Testis (tissue), 3 donors: ENCODE data around the gene ADI1. TPM values are rescaled to one million over a fixed set of nuclear protein-coding genes. Genes with fewer than 3 reads are reported as not detected.

Experiments
- DNase-seq: peaks from one replicate; pipeline ENCODE4 v3.0.0-alpha.2; 2019
- H3K27ac ChIP-seq, 2 donors: fragments of 200-600 bp; sonication (generic); one replicate each; pipeline ENCODE4 v1.5.1; 2019
- H3K27me3 ChIP-seq: fragments of 200-600 bp; sonication (generic); one replicate; pipeline ENCODE4 v1.5.1; 2019
- H3K36me3 ChIP-seq: fragments of 200-600 bp; sonication (generic); one replicate; pipeline ENCODE4 v1.5.1; 2017; ENCODE audit warnings: low read depth; ENCODE audit errors: missing control alignments
- H3K4me1 ChIP-seq: fragments of 200-600 bp; sonication (generic); one replicate; pipeline ENCODE4 v1.5.1; 2019
- H3K4me3 ChIP-seq, 2 donors: fragments of 200-600 bp; sonication (generic); one replicate each; pipeline ENCODE4 v1.5.1; 2017 to 2019
- H3K9me3 ChIP-seq: fragments of 200-600 bp; sonication (generic); one replicate; pipeline ENCODE4 v1.5.1; 2017
- CTCF ChIP-seq, 3 experiments: fragments of 450-650 bp in 2 of 3; fragments of 200-600 bp in 1 of 3; sonication (generic) in 1 of 3; IDR thresholded peaks; one replicate each; pipeline ENCODE4 v1.5.1; 2016 to 2019; ENCODE audit warnings: antibody characterized with exemption in 3 of 3, mild to moderate bottlenecking in 2 of 3, moderate library complexity in 1 of 3
- POLR2A ChIP-seq: fragments of 450-650 bp; IDR thresholded peaks from one replicate; pipeline ENCODE4 v1.6.1; 2017; ENCODE audit warnings: antibody characterized with exemption, mild to moderate bottlenecking, moderate library complexity
- WGBS, 2 donors: methylation state at CpG; one replicate each; pipeline ENCODE4 v1.1.5; 2018; 5-methylcytosine and 5-hydroxymethylcytosine counted together
- intact Hi-C: fragments of 100-400 bp; cut with DNase I; formaldehyde crosslinking; loops from one replicate; pipeline ENCODE4 v1.15.1; 2023; ENCODE audit warnings: low total_unique reads
- polyA plus RNA-seq: library from polyadenylated mRNA; stranded (reverse); fragments of 350-450 nt; fragmentation: Illumina TruSeq; extraction: RNeasy Lipid Tissue Mini Kit (QIAGEN cat#74804); gene quantifications from one replicate; pipeline ENCODE4 v1.2.3, GENCODE V29; 2014; ENCODE audit warnings: low read depth, low replicate concordance; ENCODE audit not compliant: insufficient read depth
- total RNA-seq, 2 donors: library from RNA; depleted of rRNA; stranded (reverse); fragments of >200 nt; gene quantifications; one replicate each; pipeline ENCODE4 v1.2.3, GENCODE V29; 2016

ADI1 gene
- total and polyA plus RNA-seq, 3 donors from 2014 or later = 41.1 to 52.5 (median 41.6) TPM

DNA sequence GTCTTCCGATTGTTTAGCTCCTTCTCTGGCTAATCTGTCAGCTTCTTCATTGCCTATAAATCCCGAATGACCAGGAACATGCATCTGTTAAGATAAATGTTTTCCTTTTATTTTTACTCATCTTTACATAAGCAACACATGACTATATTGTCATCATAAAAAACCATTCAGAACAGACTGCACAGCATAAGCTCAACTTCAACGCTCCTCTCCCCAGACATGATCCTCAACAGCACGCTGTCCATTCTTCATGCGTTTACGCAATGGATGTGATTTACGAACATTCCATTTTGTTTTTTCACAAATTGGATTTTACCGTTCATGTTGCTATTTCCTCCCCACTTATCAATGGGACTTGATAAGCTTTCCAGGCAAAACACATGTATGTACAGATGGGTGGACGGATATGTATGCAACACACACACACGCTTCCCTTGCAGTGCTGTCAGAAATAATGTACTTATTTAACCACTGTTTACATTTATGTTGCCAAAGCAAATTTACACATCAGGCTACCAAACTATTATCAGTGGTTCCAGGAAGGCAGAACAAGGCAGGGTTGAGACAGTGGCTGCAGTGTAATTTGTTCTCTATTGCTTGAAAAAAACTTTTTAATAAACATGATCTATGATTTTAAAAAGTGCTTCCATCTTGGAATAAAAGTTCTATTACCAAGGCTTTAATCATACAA is 26.6 kb upstream of the ADI1 start:
- TF ChIP-seq POLR2A (no peak), CTCF (IDR thresholded peaks at IDR 0.05) (no peak)
- no peaks in the 10 kb centered on the region for H3K9me3 ChIP-seq
- H3K4me1 ChIP-seq = no peaks in the 10 kb centered on the region
- no peaks in the 10 kb centered on the region for H3K27me3 ChIP-seq
- H3K27ac ChIP-seq = no peak overlapping the region
- no peak for DNase-seq
- WGBS, 2 donors = 91% methylated on average over 10 of the region's 10 CpGs
- no peaks in the 10 kb centered on the region for H3K36me3 ChIP-seq
- intact Hi-C loops = no loop called here
- H3K4me3 ChIP-seq = no peak overlapping the region

- 76 to 78% methylated on average over 6 of the region's 6 CpGs for WGBS, 2 donors
- no peak for DNase-seq
Observed at GRCh38 chr2:3543023-3543683, 23.8 kb upstream of the ADI1 start.

DNA sequence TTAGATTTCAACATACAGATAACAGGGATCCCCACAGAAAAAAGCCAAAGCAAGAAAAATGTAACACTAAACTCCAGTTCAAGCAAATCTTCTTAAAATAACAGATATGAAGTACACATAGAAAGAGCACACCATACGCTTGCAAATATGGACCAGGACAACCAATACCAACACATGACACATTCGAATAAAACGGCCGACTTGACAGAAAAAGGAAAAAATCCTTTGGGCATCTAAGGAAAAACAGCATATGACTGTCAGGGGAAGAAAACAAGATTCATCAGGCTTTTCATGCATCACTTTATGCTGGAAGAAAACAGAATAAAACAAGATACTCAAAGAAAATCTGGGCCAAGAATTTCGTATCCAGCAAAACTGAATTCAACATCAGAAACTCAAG is 22.8 kb upstream of the ADI1 start:
- TF ChIP-seq POLR2A (no peak), CTCF (IDR thresholded peaks at IDR 0.05) (no peak)
- Histone ChIP-seq H3K27ac (no peak overlapping the region), H3K4me1 (no peaks in the 10 kb centered on the region), H3K9me3 (no peaks in the 10 kb centered on the region), H3K27me3 (no peaks in the 10 kb centered on the region), H3K36me3 (no peaks in the 10 kb centered on the region), H3K4me3 (no peak overlapping the region)
- no peak for DNase-seq
- intact Hi-C loops = no loop called here
- WGBS, 2 donors = 87 to 92% methylated on average over 5 of the region's 5 CpGs

More at GRCh38 chr2:3543023-3543683, 23.8 kb upstream of the ADI1 start:
- intact Hi-C loops = no loop called here
- Histone ChIP-seq H3K4me3 (no peak overlapping the region), H3K27ac (no peak overlapping the region), H3K27me3 (no peaks in the 10 kb centered on the region), H3K9me3 (no peaks in the 10 kb centered on the region), H3K36me3 (no peaks in the 10 kb centered on the region), H3K4me1 (no peaks in the 10 kb centered on the region)
- TF ChIP-seq CTCF (IDR thresholded peaks at IDR 0.05) = no peak
- TF ChIP-seq POLR2A = no peak

DNA sequence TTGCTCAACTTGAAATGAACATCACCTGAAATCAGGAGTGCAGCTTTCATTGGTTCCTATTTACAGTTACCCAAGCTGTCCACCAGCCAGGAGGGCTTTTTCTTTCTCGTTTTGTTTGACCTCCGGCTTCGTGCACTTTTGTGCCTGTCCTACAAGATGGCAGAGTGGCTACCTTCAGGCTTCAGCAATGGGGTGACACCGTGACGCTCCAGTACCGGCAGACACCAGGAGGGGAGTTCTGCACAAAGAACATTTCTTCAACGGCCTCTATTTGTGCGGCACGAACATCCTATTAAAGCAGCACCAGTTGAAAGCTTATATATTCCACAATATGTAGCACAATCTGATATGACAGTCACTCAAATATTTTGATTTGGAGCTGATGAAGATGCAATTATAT is 20.5 kb upstream of the ADI1 start:
- Histone ChIP-seq H3K36me3 (no peaks in the 10 kb centered on the region), H3K27ac (no peak overlapping the region), H3K4me3 (no peak overlapping the region), H3K27me3 (no peaks in the 10 kb centered on the region), H3K9me3 (no peaks in the 10 kb centered on the region), H3K4me1 (peaks cover 5% of the 10 kb centered on the region)
- intact Hi-C loops = no loop called here
- WGBS, 2 donors = 86% methylated on average over 9 of the region's 9 CpGs
- no peak for DNase-seq
- no peak for TF ChIP-seq CTCF (IDR thresholded peaks at IDR 0.05)
- TF ChIP-seq POLR2A = no peak
